Transverse colon (tissue), 3 donors: ENCODE results near the gene CIRBP.

Source experiments
- EP300 ChIP-seq: sonication (generic); formaldehyde crosslinking; IDR thresholded peaks from one replicate; pipeline ENCODE4 v1.6.1; 2017; ENCODE audit warnings: antibody characterized with exemption, low read depth
- POLR2A ChIP-seq: fragments of 450-650 bp; IDR thresholded peaks from one replicate; pipeline ENCODE4 v1.6.1; 2016; ENCODE audit warnings: antibody characterized with exemption, mild to moderate bottlenecking, moderate library complexity
- TF ChIP-seq, protein P1 (sequence below), 5 experiments: fragments of 200-600 bp in 3 of 5; fragments of 450-650 bp in 2 of 5; sonication (generic) in 3 of 5; IDR thresholded peaks; 1 replicate in 2 of 5; 2 replicates in 3 of 5; pipeline ENCODE4 v1.5.1; 2016 to 2017; ENCODE audit warnings: antibody characterized with exemption in 5 of 5, inconsistent platforms in 3 of 5, mild to moderate bottlenecking in 2 of 5, moderate library complexity in 1 of 5

DNA sequence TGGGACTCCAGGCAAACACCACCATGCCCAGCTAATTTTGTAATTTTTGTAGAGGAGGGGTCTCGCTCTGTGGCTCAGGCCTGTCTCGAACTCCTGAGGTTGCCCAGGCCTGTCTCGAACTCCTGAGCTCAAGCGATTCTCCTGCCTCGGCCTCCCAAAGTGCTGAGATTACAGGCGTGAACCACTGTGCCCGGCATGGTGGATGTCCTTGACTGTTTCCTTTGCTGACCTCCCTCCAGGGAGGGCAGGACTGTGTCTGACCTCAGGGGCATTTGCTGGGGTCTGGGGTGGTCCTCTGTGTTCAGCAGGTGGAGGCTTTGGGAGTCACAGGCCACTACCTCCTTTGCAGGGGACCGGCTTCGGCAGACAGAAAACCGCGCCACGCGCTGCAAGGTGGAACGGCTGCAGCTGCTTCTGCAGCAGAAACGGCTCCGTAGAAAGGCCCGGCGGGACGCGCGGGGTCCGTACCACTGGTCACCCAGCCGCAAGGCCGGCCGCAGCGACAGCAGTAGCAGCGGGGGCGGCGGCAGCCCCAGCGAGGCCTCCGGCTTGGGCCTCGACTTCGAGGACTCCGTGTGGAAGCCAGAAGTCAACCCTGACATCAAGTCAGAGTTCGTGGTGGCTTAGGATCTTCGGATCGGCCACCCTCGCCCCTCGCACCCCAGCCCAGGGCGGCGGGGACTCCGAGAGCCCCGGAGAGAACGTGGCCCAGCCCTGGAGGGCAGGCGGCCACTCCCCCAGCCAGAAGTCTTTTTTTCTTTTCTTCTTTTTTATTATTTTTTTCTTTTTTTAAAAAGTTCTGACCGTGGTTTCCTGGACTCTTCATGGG is 12.3 kb upstream of the CIRBP start:
- TF ChIP-seq, protein P1, sequence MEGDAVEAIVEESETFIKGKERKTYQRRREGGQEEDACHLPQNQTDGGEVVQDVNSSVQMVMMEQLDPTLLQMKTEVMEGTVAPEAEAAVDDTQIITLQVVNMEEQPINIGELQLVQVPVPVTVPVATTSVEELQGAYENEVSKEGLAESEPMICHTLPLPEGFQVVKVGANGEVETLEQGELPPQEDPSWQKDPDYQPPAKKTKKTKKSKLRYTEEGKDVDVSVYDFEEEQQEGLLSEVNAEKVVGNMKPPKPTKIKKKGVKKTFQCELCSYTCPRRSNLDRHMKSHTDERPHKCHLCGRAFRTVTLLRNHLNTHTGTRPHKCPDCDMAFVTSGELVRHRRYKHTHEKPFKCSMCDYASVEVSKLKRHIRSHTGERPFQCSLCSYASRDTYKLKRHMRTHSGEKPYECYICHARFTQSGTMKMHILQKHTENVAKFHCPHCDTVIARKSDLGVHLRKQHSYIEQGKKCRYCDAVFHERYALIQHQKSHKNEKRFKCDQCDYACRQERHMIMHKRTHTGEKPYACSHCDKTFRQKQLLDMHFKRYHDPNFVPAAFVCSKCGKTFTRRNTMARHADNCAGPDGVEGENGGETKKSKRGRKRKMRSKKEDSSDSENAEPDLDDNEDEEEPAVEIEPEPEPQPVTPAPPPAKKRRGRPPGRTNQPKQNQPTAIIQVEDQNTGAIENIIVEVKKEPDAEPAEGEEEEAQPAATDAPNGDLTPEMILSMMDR (IDR thresholded peaks at IDR 0.05), result no peak
- TF ChIP-seq POLR2A (peak; percentile 4), EP300 (no peak)
